Peyer's patch (tissue), 4 donors: ENCODE measurements around the gene CARNS1.

ENCODE experiments used
- POLR2A ChIP-seq, 2 donors: fragments of 450-650 bp; IDR thresholded peaks; one replicate each; pipeline ENCODE4 v1.5.1; 2017; ENCODE audit warnings: antibody characterized with exemption in 2 of 2, mild to moderate bottlenecking in 2 of 2, moderate library complexity in 2 of 2
- TF ChIP-seq, protein P1 (sequence below), 6 experiments: fragments of 450-650 bp in 4 of 6; fragments of 200-600 bp in 2 of 6; sonication (generic) in 1 of 6; IDR thresholded peaks; one replicate each; pipeline ENCODE4 v1.5.1; 2017 to 2019; ENCODE audit warnings: antibody characterized with exemption in 6 of 6, mild to moderate bottlenecking in 3 of 6, moderate library complexity in 1 of 6

DNA sequence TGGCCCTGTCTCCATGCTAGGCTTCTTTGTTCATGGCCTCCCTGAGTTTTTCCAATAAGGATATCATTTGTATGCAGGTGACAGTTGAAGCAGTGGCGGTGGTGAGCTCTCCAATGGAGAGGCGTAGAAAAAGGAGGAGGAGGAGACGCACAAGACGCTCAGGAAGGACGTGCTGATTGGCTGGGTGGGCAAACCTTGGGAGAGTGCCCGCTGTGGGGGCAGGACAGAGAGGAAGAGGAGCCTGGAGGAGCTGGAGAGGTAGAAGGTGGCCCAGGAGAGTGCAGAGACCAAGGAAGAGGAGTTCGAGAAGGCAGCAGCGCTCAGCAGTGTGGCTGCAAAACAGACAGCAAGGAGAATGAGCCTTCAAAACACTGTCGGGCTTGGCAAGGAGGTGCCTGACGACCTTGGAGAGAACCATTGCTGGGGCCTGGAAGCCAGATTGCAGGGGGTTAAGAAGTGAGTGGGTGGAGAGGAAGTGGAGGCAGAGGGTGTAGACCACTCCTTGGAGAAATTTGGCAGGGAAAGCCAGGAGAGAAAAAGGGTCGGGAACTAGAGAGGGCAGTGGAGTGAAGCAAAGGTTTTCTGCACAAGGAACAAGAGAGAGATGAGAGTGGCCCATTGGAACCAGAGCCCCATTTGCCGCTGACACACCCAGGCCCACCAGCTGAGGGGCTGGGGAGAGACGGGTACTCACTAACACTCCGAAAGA lies 49.6 kb upstream of the CARNS1 start:
- TF ChIP-seq, protein P1, sequence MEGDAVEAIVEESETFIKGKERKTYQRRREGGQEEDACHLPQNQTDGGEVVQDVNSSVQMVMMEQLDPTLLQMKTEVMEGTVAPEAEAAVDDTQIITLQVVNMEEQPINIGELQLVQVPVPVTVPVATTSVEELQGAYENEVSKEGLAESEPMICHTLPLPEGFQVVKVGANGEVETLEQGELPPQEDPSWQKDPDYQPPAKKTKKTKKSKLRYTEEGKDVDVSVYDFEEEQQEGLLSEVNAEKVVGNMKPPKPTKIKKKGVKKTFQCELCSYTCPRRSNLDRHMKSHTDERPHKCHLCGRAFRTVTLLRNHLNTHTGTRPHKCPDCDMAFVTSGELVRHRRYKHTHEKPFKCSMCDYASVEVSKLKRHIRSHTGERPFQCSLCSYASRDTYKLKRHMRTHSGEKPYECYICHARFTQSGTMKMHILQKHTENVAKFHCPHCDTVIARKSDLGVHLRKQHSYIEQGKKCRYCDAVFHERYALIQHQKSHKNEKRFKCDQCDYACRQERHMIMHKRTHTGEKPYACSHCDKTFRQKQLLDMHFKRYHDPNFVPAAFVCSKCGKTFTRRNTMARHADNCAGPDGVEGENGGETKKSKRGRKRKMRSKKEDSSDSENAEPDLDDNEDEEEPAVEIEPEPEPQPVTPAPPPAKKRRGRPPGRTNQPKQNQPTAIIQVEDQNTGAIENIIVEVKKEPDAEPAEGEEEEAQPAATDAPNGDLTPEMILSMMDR (IDR thresholded peaks at IDR 0.05), result no peak
- TF ChIP-seq POLR2A (IDR thresholded peaks at IDR 0.05), result no peak
